ENCODE results near the gene C1orf141. TPM values are rescaled to one million over a fixed set of nuclear protein-coding genes. Genes with fewer than 3 reads are reported as not detected.

The C1orf141 gene
- total RNA-seq, 4 donors from 2014 or later, result not detected

- WGBS, 2 donors (ENCODE audit: low coverage in 1 of 2), result 90 to 98% methylated on average over 4 of the region's 4 CpGs
- Histone ChIP-seq H3K36me3 (no peaks in the 10 kb centered on the region), H3K4me3 (no peak overlapping the region), H3K27ac (no peak overlapping the region), H3K9me3 (no peaks in the 10 kb centered on the region), H3K27me3 (no peaks in the 10 kb centered on the region), H3K4me1 (no peaks in the 10 kb centered on the region)
- ATAC-seq, result no peak
- TF ChIP-seq CTCF (IDR thresholded peaks at IDR 0.05) (no peak), EP300 (IDR thresholded peaks at IDR 0.05) (no peak), POLR2AphosphoS5 (IDR thresholded peaks at IDR 0.05) (no peak), POLR2A (IDR thresholded peaks at IDR 0.05) (no peak)
These were observed 30.8 kb upstream of the C1orf141 start for GRCh38 chr1:67165468-67166041.

GRCh38 chr1:67162954-67163353, 28.2 kb upstream of the C1orf141 start:
- ATAC-seq, result no peak
- 78% methylated on average over 1 of the region's 2 CpGs; no CpG with 5 or more reads in 1 of the 2 donors for WGBS, 2 donors (ENCODE audit: low coverage in 1 of 2)
- TF ChIP-seq CTCF (IDR thresholded peaks at IDR 0.05) (no peak), POLR2A (IDR thresholded peaks at IDR 0.05) (no peak), EP300 (IDR thresholded peaks at IDR 0.05) (no peak), POLR2AphosphoS5 (IDR thresholded peaks at IDR 0.05) (no peak)
- Histone ChIP-seq H3K9me3 (no peaks in the 10 kb centered on the region), H3K4me3 (no peak overlapping the region), H3K4me1 (no peaks in the 10 kb centered on the region), H3K36me3 (no peaks in the 10 kb centered on the region), H3K27ac (no peak overlapping the region), H3K27me3 (peaks cover 3% of the 10 kb centered on the region)

GRCh38 chr1:67159233-67159632, 24.5 kb upstream of the C1orf141 start:
- ATAC-seq, result no peak
- Histone ChIP-seq H3K27me3 (peaks cover 21% of the 10 kb centered on the region), H3K4me3 (no peak overlapping the region), H3K27ac (no peak overlapping the region), H3K9me3 (no peaks in the 10 kb centered on the region), H3K36me3 (no peaks in the 10 kb centered on the region), H3K4me1 (no peaks in the 10 kb centered on the region)
- WGBS, 2 donors (ENCODE audit: low coverage in 1 of 2), result 60 to 75% methylated on average over 2 of the region's 2 CpGs
- TF ChIP-seq POLR2AphosphoS5 (IDR thresholded peaks at IDR 0.05) (no peak), POLR2A (IDR thresholded peaks at IDR 0.05) (no peak), CTCF (IDR thresholded peaks at IDR 0.05) (no peak), EP300 (IDR thresholded peaks at IDR 0.05) (no peak)

- 43% methylated on average over 2 of the region's 2 CpGs; no CpG with 5 or more reads in 1 of the 2 donors for WGBS, 2 donors (ENCODE audit: low coverage in 1 of 2)
- no peak overlapping the region for H3K27ac ChIP-seq
These were observed 23.6 kb upstream of the C1orf141 start for GRCh38 chr1:67158401-67158800.

More at GRCh38 chr1:67158401-67158800, 23.6 kb upstream of the C1orf141 start:
- TF ChIP-seq CTCF (IDR thresholded peaks at IDR 0.05) (no peak), POLR2A (IDR thresholded peaks at IDR 0.05) (no peak), EP300 (IDR thresholded peaks at IDR 0.05) (no peak), POLR2AphosphoS5 (IDR thresholded peaks at IDR 0.05) (no peak)
- Histone ChIP-seq H3K4me1 (no peaks in the 10 kb centered on the region), H3K36me3 (no peaks in the 10 kb centered on the region), H3K27me3 (peaks cover 25% of the 10 kb centered on the region), H3K4me3 (no peak overlapping the region), H3K9me3 (no peaks in the 10 kb centered on the region)
- no peak for ATAC-seq
